ENCODE results near the gene TTLL10.

TTLL10 gene

GRCh38 chr1:1157914-1158710 lies 15.6 kb upstream of the TTLL10 start:
- DNase-seq (ENCODE audit: low read depth), result no peak

GRCh38 chr1:1160281-1160930 lies 13.3 kb upstream of the TTLL10 start:
- DNase-seq (ENCODE audit: low read depth), result no peak

- DNase-seq (ENCODE audit: low read depth), result no peak
Observed at GRCh38 chr1:1161078-1161682, 12.5 kb upstream of the TTLL10 start.

- DNase-seq (ENCODE audit: low read depth), result no peak
Observed at GRCh38 chr1:1161683-1162079, 12.0 kb upstream of the TTLL10 start.

GRCh38 chr1:1162597-1163537 lies 10.8 kb upstream of the TTLL10 start:
- DNase-seq (ENCODE audit: low read depth), result no peak

- no peak for DNase-seq (ENCODE audit: low read depth)
Observed at GRCh38 chr1:1163538-1164070, 10.1 kb upstream of the TTLL10 start.

GRCh38 chr1:1164361-1164700 lies 9.3 kb upstream of the TTLL10 start:
- DNase-seq (ENCODE audit: low read depth), result no peak

GRCh38 chr1:1164701-1165451 lies 8.8 kb upstream of the TTLL10 start:
- no peak for DNase-seq (ENCODE audit: low read depth)

- DNase-seq (ENCODE audit: low read depth), result no peak
Observed at GRCh38 chr1:1165485-1165884, 8.2 kb upstream of the TTLL10 start.

- DNase-seq (ENCODE audit: low read depth), result no peak
Observed at GRCh38 chr1:1165900-1166421, 7.7 kb upstream of the TTLL10 start.

- DNase-seq (ENCODE audit: low read depth), result no peak
Observed at GRCh38 chr1:1166642-1167397, 6.9 kb upstream of the TTLL10 start.

- DNase-seq (ENCODE audit: low read depth), result no peak
Observed at GRCh38 chr1:1167398-1167821, 6.3 kb upstream of the TTLL10 start.

GRCh38 chr1:1167841-1168450 lies 5.7 kb upstream of the TTLL10 start:
- no peak for DNase-seq (ENCODE audit: low read depth)

- no peak for DNase-seq (ENCODE audit: low read depth)
Observed at GRCh38 chr1:1168451-1169411, 4.9 kb upstream of the TTLL10 start.

GRCh38 chr1:1169429-1170214 lies 4.1 kb upstream of the TTLL10 start:
- no peak for DNase-seq (ENCODE audit: low read depth)

- no peak for DNase-seq (ENCODE audit: low read depth)
Observed at GRCh38 chr1:1170215-1171091, 3.2 kb upstream of the TTLL10 start.

- DNase-seq (ENCODE audit: low read depth), result no peak
Observed at GRCh38 chr1:1171161-1171545, 2.5 kb upstream of the TTLL10 start.
